ENCODE results near the gene FAM120C.

DNA sequence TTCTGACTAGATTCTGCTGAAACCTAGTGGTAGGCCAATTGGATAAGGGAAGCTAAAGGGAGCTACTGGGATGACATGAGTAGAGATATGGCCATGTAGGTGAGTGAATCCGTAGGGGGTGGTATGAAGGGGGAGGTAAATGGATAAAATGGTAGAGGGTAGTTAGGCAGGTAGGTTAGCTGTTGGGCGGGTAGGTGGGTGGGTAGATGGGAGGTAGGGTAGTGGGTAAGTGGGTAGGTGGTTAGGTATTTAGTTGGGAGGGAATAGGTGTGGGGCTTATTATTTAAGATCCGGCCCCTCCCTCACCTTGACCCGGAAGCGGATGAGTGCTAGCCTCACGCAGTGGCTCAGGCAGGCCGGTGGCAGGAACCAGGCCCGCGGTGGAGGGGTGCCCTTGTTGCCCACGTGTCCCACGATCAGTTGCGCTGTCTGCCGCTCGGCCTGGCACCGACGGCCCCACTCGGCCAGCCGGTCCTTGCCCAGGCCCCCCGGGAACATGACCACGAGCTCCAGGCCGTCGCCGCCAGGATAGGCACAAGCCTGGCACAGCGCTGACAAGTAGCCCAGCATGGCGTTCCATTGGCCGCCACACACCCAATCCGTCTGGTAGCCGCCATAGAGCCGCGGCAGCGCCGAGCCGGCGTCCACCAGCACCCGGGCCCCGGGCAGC is 725 bp downstream of the FAM120C start:
- TF ChIP-seq, protein P1, sequence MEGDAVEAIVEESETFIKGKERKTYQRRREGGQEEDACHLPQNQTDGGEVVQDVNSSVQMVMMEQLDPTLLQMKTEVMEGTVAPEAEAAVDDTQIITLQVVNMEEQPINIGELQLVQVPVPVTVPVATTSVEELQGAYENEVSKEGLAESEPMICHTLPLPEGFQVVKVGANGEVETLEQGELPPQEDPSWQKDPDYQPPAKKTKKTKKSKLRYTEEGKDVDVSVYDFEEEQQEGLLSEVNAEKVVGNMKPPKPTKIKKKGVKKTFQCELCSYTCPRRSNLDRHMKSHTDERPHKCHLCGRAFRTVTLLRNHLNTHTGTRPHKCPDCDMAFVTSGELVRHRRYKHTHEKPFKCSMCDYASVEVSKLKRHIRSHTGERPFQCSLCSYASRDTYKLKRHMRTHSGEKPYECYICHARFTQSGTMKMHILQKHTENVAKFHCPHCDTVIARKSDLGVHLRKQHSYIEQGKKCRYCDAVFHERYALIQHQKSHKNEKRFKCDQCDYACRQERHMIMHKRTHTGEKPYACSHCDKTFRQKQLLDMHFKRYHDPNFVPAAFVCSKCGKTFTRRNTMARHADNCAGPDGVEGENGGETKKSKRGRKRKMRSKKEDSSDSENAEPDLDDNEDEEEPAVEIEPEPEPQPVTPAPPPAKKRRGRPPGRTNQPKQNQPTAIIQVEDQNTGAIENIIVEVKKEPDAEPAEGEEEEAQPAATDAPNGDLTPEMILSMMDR (IDR thresholded peaks at IDR 0.05), result no peak
- TF ChIP-seq ZFX (IDR thresholded peaks at IDR 0.05; ENCODE audit: borderline replicate concordance), result no peak

Measured in 22Rv1 (cell line).